B cell (primary cell): Measurements from ENCODE around the gene SLC37A4. TPM values are rescaled to one million over a fixed set of nuclear protein-coding genes. Genes with fewer than 3 reads are reported as not detected.
"Not testable (repeated sequence)": the region's sequence is repeated elsewhere in the genome, so short reads cannot be mapped to it uniquely, and the experiment has no call there.

Experiments used
- ATAC-seq: fragments of 200-7000 bp; cut with Tn5 transposase; one replicate; pipeline ENCODE4 v1.10.0; 2021; ENCODE audit warnings: low read depth, mild to moderate bottlenecking, moderate number of reproducible peaks, moderate library complexity
- CTCF ChIA-PET: fragments of 350-600 bp; sonication (Branson Sonifier 250); formaldehyde crosslinking; loops from one replicate; lab custom pipeline; 2021; ENCODE audit warnings: antibody characterized with exemption, inconsistent platforms; lab: Charles Lee
- POLR2A ChIA-PET: fragments of 350-600 bp; sonication (Branson Sonifier 250); formaldehyde crosslinking; loops from one replicate; lab custom pipeline; 2021; ENCODE audit warnings: antibody characterized with exemption; lab: Charles Lee
- DNase-seq: peaks from one replicate; pipeline ENCODE4 v3.0.0; 2013
- H2AFZ ChIP-seq: 2 replicates; pipeline ENCODE4 v1.6.1; 2012; ENCODE audit warnings: mild to moderate bottlenecking, low read depth, low read length; ENCODE audit not compliant: insufficient read depth, poor library complexity, severe bottlenecking
- H3K27ac ChIP-seq, 2 donors: 1 replicate in 1 of 2; 2 replicates in 1 of 2; pipeline ENCODE4 v1.5.1; 2012 to 2013; ENCODE audit warnings: low read length in 2 of 2, mild to moderate bottlenecking in 2 of 2, moderate library complexity in 1 of 2
- H3K27me3 ChIP-seq, 4 experiments: fragments of 200-600 bp in 1 of 4; sonication (generic) in 1 of 4; replicated peaks in 1 of 4; 1 replicate in 2 of 4; 2 replicates in 2 of 4; pipeline versions ENCODE4 v1.6.1 to v1.7.0; 2013 to 2016; ENCODE audit warnings: low read length in 3 of 4, mild to moderate bottlenecking in 2 of 4, mixed read lengths in 1 of 4, moderate library complexity in 1 of 4; ENCODE audit not compliant: insufficient read depth in 4 of 4, control insufficient read depth in 3 of 4; ENCODE audit errors: control extremely low read depth in 1 of 4
- H3K36me3 ChIP-seq, 2 experiments: replicated peaks in 1 of 2; 1 replicate in 1 of 2; 2 replicates in 1 of 2; pipeline versions ENCODE4 v1.6.1 to v1.7.1; 2013; ENCODE audit warnings: low read length in 1 of 2; ENCODE audit not compliant: insufficient read depth in 2 of 2, control insufficient read depth in 1 of 2; ENCODE audit errors: control extremely low read depth in 1 of 2, extremely low read depth in 1 of 2
- H3K4me1 ChIP-seq, 2 donors: fragments of 200-600 bp in 1 of 2; sonication (generic) in 1 of 2; 1 replicate in 1 of 2; 2 replicates in 1 of 2; pipeline versions ENCODE4 v1.5.1 to v1.6.1; 2013 to 2017; ENCODE audit warnings: low read length in 2 of 2; ENCODE audit not compliant: control insufficient read depth in 2 of 2, insufficient read depth in 2 of 2
- H3K4me2 ChIP-seq: replicated peaks from 2 replicates; pipeline ENCODE3; 2012; ENCODE audit warnings: mild to moderate bottlenecking, low read depth, low read length; ENCODE audit not compliant: poor library complexity, severe bottlenecking
- H3K4me3 ChIP-seq, 5 experiments: fragments of 200-600 bp in 1 of 5; sonication (generic) in 1 of 5; 1 replicate in 3 of 5; 2 replicates in 2 of 5; pipeline versions ENCODE4 v1.5.1 to v1.7.0; 2011 to 2016; ENCODE audit warnings: low read length in 4 of 5, mild to moderate bottlenecking in 4 of 5, low read depth in 2 of 5, control low read depth in 1 of 5, moderate library complexity in 1 of 5; ENCODE audit not compliant: insufficient read depth in 1 of 5; ENCODE audit errors: control extremely low read depth in 1 of 5, extremely low read depth in 1 of 5
- H3K79me2 ChIP-seq: fragments of 200-600 bp; sonication (generic); one replicate; pipeline ENCODE4 v1.6.0; 2016; ENCODE audit warnings: low read length; ENCODE audit not compliant: control insufficient read depth, insufficient read depth
- H3K9ac ChIP-seq: fragments of 200-600 bp; sonication (generic); 2 replicates; pipeline ENCODE4 v1.6.1; 2017; ENCODE audit warnings: mild to moderate bottlenecking, low read length, moderate library complexity
- H3K9me3 ChIP-seq, 3 donors: one replicate each; pipeline versions ENCODE4 v1.6.1 to v1.7.1; 2013; ENCODE audit warnings: low read length in 2 of 3; ENCODE audit not compliant: control insufficient read depth in 2 of 3, insufficient read depth in 1 of 3; ENCODE audit errors: control extremely low read depth in 1 of 3
- H4K20me1 ChIP-seq: 2 replicates; pipeline ENCODE4 v1.6.0; 2012; ENCODE audit warnings: mild to moderate bottlenecking, low read length; ENCODE audit not compliant: insufficient read depth, control insufficient read depth, poor library complexity, severe bottlenecking
- H3K27ac Mint-ChIP-seq: one replicate; pipeline ENCODE4 v1.8.0; 2021; ENCODE audit warnings: mixed read lengths
- H3K27me3 Mint-ChIP-seq: one replicate; pipeline ENCODE4 v1.8.0; 2021; ENCODE audit warnings: mixed read lengths
- H3K4me1 Mint-ChIP-seq: one replicate; pipeline ENCODE4 v1.8.0; 2021; ENCODE audit warnings: mixed read lengths
- H3K4me3 Mint-ChIP-seq: one replicate; pipeline ENCODE4 v1.8.0; 2021; ENCODE audit warnings: mixed read lengths
- H3K9me3 Mint-ChIP-seq: one replicate; pipeline ENCODE4 v1.8.0; 2022; ENCODE audit warnings: mixed read lengths; ENCODE audit not compliant: insufficient read depth
- CTCF ChIP-seq: fragments of 200-600 bp; IDR thresholded peaks from one replicate; pipeline ENCODE4 v1.8.0; 2022; ENCODE audit warnings: antibody characterized with exemption, mild to moderate bottlenecking
- EZH2 ChIP-seq: IDR thresholded peaks from 2 replicates; pipeline ENCODE4 v1.6.1; 2012; ENCODE audit warnings: borderline replicate concordance, low read depth, mild to moderate bottlenecking, moderate library complexity, low read length; ENCODE audit not compliant: insufficient read depth, poor library complexity, severe bottlenecking
- WGBS: methylation state at CpG from one replicate; pipeline ENCODE4 v1.1.5; 2013; ENCODE audit warnings: missing lambda C conversion rate; ENCODE audit not compliant: insufficient coverage; 5-methylcytosine and 5-hydroxymethylcytosine counted together
- intact Hi-C: fragments of 100-400 bp; cut with micrococcal nuclease; formaldehyde crosslinking; loops from one replicate; pipeline ENCODE4 v1.10.0; 2022
- polyA plus RNA-seq: library from polyadenylated mRNA; depleted of rRNA; stranded (reverse); fragments of >200 nt; gene quantifications from 2 replicates; pipeline ENCODE4 v1.2.3, GENCODE V29; 2012
- total RNA-seq, 2 donors: library from RNA; stranded (reverse); fragments of 120-200 nt in 1 of 2; gene quantifications; 1 replicate in 1 of 2; 2 replicates in 1 of 2; pipeline versions ENCODE4 v1.2.3 to v1.2.4, GENCODE V29; 2013 to 2022

SLC37A4 gene
- total and polyA plus RNA-seq, 2 donors (not counting 1 experiment from before 2014, with no cell fraction given) = 14.3 to 26.3 TPM

- peak overlapping the region; percentile 88 for H3K9ac ChIP-seq
- peak overlapping the region; percentile 99 for H3K4me3 Mint-ChIP-seq
- H3K27me3 ChIP-seq = no peaks in the 10 kb centered on the region
- H3K4me3 ChIP-seq = peak overlapping the region; percentile 76 to 90 (median 82)
- TF ChIP-seq EZH2 (no peak), CTCF (peak; percentile 55)
- ChIA-PET POLR2A (interaction anchor here (1.0 to 1.2 kb wide), 7 partner anchors 16 to 1852 kb away, joined by 3 to 14 read pairs (median 5); partner anchors contain the start of genes CBL, RPS25 and TRAPPC4), CTCF (interaction anchor here (1.0 to 2.3 kb wide), 3 partner anchors 21 to 263 kb away, joined by 3 to 8 read pairs (median 3); partner anchors contain the start of genes RPS25 and TRAPPC4)
- no peaks in the 10 kb centered on the region for H3K9me3 ChIP-seq
- no peaks in the 10 kb centered on the region for H3K9me3 Mint-ChIP-seq
- H3K36me3 ChIP-seq = peaks cover 3 to 14% of the 10 kb centered on the region in 2 experiments
- 8% methylated on average over 22 of the region's 22 CpGs for WGBS
- peak; percentile 3 for ATAC-seq
- H3K4me1 Mint-ChIP-seq = peaks cover 35% of the 10 kb centered on the region
- no peaks in the 10 kb centered on the region for H3K27me3 Mint-ChIP-seq
- intact Hi-C loops = loop anchor here (5.0 kb wide), 1 partner anchor 425 kb away; the partner anchor contains the start of gene ARCN1
- H3K79me2 ChIP-seq = peaks cover 39% of the 10 kb centered on the region
- peak; percentile 64 for DNase-seq
- peaks cover 17 to 22% of the 10 kb centered on the region in 2 donors for H3K4me1 ChIP-seq
- H4K20me1 ChIP-seq = no peaks in the 10 kb centered on the region
- H3K27ac Mint-ChIP-seq = peak overlapping the region; percentile 94
- H3K27ac ChIP-seq = peak overlapping the region; percentile 52 to 77
- H2AFZ ChIP-seq = peak overlapping the region; percentile 90
- peak overlapping the region; percentile 90 for H3K4me2 ChIP-seq
Measured at GRCh38 chr11:118996926-118997626, 33.6 kb downstream of the SLC37A4 start.

GRCh38 chr11:118991486-118992038, 39.1 kb downstream of the SLC37A4 start:
- H3K4me3 Mint-ChIP-seq, H3K27ac Mint-ChIP-seq, ATAC-seq, H3K4me3 ChIP-seq, CTCF ChIA-PET, H3K4me2 ChIP-seq, intact Hi-C loops, H3K4me1 ChIP-seq, H3K9ac ChIP-seq, POLR2A ChIA-PET, H3K36me3 ChIP-seq, DNase-seq, H3K9me3 ChIP-seq, H3K27me3 Mint-ChIP-seq, H3K27ac ChIP-seq, H3K4me1 Mint-ChIP-seq, H2AFZ ChIP-seq, H3K27me3 ChIP-seq, H4K20me1 ChIP-seq, H3K9me3 Mint-ChIP-seq: not testable (repeated sequence)
- 94% methylated on average over 27 of the region's 44 CpGs for WGBS
- peaks cover 14% of the 10 kb centered on the region for H3K79me2 ChIP-seq
